ENCODE data around the gene ZNF708. TPM values are rescaled to one million over a fixed set of nuclear protein-coding genes. Genes with fewer than 3 reads are reported as not detected.

The ZNF708 gene
- total and polyA plus RNA-seq, 2 of the 13 experiments (the other 11 are each of a cell fraction or from before 2014, with no cell fraction given): 1.8 to 5.2 TPM

- TF ChIP-seq, protein P1, sequence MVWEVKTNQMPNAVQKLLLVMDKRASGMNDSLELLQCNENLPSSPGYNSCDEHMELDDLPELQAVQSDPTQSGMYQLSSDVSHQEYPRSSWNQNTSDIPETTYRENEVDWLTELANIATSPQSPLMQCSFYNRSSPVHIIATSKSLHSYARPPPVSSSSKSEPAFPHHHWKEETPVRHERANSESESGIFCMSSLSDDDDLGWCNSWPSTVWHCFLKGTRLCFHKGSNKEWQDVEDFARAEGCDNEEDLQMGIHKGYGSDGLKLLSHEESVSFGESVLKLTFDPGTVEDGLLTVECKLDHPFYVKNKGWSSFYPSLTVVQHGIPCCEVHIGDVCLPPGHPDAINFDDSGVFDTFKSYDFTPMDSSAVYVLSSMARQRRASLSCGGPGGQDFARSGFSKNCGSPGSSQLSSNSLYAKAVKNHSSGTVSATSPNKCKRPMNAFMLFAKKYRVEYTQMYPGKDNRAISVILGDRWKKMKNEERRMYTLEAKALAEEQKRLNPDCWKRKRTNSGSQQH (CRISPR knock-in tag; IDR thresholded peaks at IDR 0.05; ENCODE audit: low read depth): no peak
- TF ChIP-seq SUZ12 (IDR thresholded peaks at IDR 0.05; ENCODE audit: low read depth, low read length) (no peak), ZNF547 (CRISPR knock-in tag; IDR thresholded peaks at IDR 0.05) (no peak), GLI4 (CRISPR knock-in tag; IDR thresholded peaks at IDR 0.05; ENCODE audit: borderline replicate concordance) (no peak), ZNF614 (CRISPR knock-in tag; IDR thresholded peaks at IDR 0.05; ENCODE audit: borderline replicate concordance) (no peak), BCL6 (CRISPR knock-in tag; IDR thresholded peaks at IDR 0.05) (no peak), UBTF (CRISPR knock-in tag; IDR thresholded peaks at IDR 0.05) (peak; percentile 80), ZNF816 (CRISPR knock-in tag; IDR thresholded peaks at IDR 0.05; ENCODE audit: borderline replicate concordance) (0 out of 2 replicates have a peak, but pooled peaks have one; percentile 49), ADNP (CRISPR knock-in tag; IDR thresholded peaks at IDR 0.05) (no peak), PATZ1 (CRISPR knock-in tag; IDR thresholded peaks at IDR 0.05) (no peak)
- TF ChIP-seq, protein P2, sequence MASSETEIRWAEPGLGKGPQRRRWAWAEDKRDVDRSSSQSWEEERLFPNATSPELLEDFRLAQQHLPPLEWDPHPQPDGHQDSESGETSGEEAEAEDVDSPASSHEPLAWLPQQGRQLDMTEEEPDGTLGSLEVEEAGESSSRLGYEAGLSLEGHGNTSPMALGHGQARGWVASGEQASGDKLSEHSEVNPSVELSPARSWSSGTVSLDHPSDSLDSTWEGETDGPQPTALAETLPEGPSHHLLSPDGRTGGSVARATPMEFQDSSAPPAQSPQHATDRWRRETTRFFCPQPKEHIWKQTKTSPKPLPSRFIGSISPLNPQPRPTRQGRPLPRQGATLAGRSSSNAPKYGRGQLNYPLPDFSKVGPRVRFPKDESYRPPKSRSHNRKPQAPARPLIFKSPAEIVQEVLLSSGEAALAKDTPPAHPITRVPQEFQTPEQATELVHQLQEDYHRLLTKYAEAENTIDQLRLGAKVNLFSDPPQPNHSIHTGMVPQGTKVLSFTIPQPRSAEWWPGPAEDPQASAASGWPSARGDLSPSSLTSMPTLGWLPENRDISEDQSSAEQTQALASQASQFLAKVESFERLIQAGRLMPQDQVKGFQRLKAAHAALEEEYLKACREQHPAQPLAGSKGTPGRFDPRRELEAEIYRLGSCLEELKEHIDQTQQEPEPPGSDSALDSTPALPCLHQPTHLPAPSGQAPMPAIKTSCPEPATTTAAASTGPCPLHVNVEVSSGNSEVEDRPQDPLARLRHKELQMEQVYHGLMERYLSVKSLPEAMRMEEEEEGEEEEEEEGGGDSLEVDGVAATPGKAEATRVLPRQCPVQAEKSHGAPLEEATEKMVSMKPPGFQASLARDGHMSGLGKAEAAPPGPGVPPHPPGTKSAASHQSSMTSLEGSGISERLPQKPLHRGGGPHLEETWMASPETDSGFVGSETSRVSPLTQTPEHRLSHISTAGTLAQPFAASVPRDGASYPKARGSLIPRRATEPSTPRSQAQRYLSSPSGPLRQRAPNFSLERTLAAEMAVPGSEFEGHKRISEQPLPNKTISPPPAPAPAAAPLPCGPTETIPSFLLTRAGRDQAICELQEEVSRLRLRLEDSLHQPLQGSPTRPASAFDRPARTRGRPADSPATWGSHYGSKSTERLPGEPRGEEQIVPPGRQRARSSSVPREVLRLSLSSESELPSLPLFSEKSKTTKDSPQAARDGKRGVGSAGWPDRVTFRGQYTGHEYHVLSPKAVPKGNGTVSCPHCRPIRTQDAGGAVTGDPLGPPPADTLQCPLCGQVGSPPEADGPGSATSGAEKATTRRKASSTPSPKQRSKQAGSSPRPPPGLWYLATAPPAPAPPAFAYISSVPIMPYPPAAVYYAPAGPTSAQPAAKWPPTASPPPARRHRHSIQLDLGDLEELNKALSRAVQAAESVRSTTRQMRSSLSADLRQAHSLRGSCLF (CRISPR knock-in tag; IDR thresholded peaks at IDR 0.05; ENCODE audit: borderline replicate concordance): no peak
- TF ChIP-seq, protein P3, sequence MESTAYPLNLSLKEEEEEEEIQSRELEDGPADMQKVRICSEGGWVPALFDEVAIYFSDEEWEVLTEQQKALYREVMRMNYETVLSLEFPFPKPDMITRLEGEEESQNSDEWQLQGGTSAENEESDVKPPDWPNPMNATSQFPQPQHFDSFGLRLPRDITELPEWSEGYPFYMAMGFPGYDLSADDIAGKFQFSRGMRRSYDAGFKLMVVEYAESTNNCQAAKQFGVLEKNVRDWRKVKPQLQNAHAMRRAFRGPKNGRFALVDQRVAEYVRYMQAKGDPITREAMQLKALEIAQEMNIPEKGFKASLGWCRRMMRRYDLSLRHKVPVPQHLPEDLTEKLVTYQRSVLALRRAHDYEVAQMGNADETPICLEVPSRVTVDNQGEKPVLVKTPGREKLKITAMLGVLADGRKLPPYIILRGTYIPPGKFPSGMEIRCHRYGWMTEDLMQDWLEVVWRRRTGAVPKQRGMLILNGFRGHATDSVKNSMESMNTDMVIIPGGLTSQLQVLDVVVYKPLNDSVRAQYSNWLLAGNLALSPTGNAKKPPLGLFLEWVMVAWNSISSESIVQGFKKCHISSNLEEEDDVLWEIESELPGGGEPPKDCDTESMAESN (CRISPR knock-in tag; conservative IDR thresholded peaks at IDR 0.05): no peak
- TF ChIP-seq, protein P4, sequence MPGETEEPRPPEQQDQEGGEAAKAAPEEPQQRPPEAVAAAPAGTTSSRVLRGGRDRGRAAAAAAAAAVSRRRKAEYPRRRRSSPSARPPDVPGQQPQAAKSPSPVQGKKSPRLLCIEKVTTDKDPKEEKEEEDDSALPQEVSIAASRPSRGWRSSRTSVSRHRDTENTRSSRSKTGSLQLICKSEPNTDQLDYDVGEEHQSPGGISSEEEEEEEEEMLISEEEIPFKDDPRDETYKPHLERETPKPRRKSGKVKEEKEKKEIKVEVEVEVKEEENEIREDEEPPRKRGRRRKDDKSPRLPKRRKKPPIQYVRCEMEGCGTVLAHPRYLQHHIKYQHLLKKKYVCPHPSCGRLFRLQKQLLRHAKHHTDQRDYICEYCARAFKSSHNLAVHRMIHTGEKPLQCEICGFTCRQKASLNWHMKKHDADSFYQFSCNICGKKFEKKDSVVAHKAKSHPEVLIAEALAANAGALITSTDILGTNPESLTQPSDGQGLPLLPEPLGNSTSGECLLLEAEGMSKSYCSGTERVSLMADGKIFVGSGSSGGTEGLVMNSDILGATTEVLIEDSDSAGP (CRISPR knock-in tag; IDR thresholded peaks at IDR 0.05; ENCODE audit: borderline replicate concordance): no peak; the same call in 1 of the 2 replicates
Observed at GRCh38 chr19:21328885-21329605, at the start of gene ZNF708 (continued).
